Suppressor macrophage (primary cell): ENCODE data around the gene ABHD11.
"Not testable (repeated sequence)": the region's sequence is repeated elsewhere in the genome, so short reads cannot be mapped to it uniquely, and the experiment has no call there.

Experiments used
- DNase-seq, 4 experiments: peaks; one replicate each; pipeline ENCODE4 v3.0.0-alpha.2; 2020 to 2022

ABHD11 gene

GRCh38 chr7:73742753-73743641, 4.4 kb upstream of the ABHD11 start:
- no peak for DNase-seq

DNA sequence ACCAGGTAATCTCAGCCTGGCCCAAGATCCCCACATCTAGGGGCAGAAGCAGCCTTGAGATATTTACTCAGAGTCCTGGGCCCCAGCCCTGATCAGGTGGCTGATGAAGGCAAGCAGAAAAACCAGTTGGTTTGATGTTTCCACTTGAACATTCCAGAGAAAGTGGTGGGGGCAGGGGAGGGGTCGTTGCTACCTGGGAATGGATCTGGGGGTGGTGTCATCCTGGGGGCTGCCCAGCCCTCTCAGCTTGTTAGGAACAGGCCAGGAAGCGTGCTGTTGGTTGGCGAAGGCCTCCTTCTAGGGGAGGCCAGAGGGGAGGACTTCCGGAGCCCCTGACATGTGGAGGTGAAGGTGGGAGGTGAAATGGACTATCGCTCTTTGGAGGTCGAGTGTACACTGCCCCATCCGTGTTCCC, 3.7 kb upstream of the ABHD11 start:
- no peak for DNase-seq

DNA sequence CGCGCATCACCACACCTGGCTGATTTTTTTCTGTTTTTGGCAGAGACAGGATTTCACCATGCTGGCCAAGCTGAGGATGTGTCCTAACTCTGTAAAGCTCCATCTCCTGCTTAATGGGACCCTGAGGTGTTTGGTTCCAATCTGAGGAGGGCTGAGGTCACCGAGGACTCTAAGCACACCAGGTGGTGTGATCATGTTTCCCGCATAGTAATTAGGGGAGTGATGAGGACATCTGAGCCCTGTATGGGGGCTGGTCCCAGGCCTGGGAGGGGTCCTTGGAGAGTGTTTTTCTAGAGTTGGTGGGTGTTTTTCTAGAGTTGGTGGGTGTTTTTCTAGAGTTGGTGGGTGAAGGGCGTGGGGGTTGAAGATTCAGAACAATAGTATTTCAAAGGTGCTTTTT, 3.0 kb upstream of the ABHD11 start:
- no peak for DNase-seq

- DNase-seq = no peak
These were observed 2.2 kb upstream of the ABHD11 start for GRCh38 chr7:73740771-73741170.

DNA sequence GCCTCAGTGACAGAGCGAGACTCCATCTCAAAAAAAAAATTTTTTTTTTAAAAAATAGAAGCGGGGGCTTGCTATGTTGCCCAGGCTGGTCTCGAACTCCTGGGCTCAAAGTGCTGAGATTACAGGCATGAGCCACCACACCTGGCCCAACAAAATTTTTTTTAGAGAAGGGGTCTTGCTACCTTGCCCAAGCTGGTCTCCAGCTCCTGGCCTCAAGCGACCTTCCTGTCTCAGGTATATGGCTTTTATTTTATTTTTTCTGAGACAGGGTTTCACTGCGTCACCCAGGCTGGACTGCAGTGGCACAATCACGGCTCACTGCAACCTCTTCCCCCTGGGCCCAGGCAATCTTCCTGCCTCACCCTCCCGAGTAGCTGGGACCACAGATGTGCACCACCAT, 1.6 kb upstream of the ABHD11 start:
- DNase-seq = no peak

- no peak for DNase-seq
These were observed 775 bp upstream of the ABHD11 start for GRCh38 chr7:73739387-73739767.

DNA sequence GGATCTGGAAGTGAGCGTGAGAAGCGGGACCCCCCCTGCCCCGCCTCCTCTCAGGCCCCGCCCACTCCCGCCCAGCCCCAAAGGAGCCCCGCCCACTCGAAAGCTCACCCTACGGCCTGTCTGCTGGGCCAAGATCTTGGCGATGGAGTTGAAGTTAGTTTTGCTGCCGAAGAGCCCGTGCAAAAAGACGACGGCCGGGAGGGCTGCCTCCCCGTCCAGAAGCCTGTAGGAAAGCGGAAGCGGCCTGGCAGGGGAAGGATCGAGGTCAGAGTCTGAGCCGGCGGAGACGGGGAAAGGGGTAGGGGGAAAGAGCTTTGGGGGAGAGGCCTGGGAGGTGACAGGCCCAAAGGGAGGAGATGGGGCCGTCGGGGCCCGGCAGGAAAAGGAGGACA, 386 bp downstream of the ABHD11 start:
- peak; percentile 56 to 83 (median 70) for DNase-seq

DNA sequence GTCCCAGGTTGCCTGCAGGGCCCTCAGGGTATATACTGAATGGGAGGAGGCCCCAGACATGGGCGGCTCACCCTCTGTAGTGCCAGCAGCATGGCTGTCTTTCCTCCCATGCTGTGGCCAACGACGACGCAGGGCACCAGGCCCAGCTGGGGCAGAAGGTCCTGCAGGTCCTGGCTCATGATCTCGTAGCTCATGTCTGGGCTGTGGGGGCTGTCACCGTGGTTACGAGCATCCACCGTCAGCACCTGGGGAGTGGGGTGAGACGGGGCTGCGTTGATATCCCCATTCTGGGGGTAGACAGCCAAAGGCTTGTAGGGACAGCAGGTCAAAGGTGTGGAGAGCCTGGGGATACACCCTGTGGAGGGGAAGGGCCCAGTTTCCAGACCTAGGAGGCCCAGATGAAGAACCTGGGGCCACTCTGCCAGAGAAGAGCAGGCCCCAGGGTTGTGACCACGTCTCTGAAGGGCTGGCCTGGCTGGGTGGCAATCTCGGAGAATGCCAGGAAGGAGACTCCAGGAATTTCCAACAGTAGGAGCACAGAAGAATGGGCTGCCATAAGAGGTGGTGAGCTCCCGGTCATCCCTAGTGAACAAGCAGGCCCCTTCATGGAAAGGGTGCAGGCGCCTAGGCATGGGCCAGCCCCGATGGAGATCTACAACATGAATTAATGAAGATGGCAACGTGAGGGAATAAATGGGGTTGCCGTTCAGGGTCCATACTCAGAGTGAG, 947 bp downstream of the ABHD11 start:
- DNase-seq = no peak

- no peak for DNase-seq
These were observed 1.7 kb downstream of the ABHD11 start for GRCh38 chr7:73736885-73737284.

DNA sequence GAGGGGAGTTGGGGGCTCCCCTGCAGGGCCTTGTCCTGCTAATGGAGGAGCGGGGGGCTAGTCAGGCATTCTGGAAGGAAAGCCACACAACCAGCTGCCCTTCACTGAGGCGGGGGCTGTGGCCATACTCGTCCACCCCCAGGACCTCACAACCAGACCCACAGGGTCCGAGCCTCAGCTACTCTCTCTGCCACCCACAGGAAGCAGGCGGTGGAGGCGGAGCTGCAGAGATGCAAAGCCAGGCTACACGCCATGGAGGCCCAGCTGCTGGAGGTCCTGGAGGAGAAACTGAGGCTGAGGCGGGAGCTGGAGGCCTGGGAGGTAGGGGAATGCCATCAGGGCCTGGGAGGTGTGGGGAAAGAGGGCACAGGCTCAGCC, 3.1 kb downstream of the ABHD11 start:
- no peak for DNase-seq

DNA sequence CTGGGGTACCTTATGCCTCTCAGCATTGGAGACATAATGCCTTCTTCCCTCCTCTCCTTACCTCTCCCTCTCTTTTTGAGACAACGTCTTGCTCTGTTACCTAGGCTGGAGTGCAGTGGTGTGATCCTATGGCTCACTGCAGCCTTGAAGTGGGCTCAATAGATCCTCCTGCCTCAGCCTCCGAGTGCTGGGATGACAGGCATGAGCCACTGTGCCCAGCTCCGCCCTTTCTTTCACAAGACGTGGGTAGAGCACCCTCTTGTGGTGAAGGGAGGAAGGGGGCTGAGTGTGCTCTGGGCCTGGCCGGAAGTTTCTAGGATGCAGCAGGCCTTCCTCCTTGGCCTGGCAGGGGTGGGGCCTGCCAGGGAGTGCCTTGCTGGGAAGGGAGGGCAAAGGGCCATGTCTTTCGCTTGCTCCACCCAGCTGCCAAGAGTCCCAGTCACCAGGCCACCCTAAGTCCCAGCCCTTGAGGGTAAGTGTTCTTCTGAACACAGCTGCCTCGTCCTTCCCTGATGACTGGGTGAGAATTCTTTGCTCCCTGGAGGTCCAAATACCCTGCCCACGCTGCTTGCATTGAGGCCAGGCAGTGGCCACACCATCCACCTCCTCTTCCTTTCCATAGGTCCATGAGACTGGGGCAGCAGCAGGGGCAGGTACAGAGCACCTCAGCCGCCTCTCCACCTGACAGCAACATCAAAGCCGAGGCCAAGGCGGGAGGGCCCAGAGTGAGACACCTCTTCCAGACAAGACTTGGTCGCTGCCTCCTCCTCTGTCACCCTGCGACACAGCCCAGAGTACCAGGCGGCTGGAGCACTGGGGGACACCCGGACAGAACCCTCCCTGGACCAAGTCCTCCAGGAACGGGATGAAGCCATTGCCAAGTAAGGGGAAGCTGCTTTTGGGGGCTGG, 3.7 kb downstream of the ABHD11 start:
- DNase-seq = peak; percentile 85 to 96 (median 86)

GRCh38 chr7:73732397-73732796, 6.2 kb downstream of the ABHD11 start:
- DNase-seq = no peak

DNA sequence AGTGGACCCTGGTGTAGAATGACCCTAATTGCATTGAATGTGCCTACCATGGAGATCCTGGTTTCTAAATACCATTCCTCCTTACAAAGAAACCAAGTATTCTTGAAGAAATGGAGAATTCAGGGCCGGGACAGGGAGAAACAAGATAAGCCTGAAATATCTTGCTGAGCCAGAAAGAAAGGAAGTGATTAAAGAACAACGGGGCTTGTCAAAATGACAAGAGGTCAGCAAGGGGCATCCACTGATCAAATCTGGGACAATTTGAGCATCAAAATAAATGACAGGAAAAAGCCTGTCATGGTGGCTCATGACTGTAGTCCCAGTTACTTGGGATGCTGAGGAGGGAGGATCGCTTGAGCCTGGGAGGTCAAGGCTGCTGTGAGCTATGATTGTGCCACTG, 8.1 kb downstream of the ABHD11 start:
- DNase-seq = no peak

DNA sequence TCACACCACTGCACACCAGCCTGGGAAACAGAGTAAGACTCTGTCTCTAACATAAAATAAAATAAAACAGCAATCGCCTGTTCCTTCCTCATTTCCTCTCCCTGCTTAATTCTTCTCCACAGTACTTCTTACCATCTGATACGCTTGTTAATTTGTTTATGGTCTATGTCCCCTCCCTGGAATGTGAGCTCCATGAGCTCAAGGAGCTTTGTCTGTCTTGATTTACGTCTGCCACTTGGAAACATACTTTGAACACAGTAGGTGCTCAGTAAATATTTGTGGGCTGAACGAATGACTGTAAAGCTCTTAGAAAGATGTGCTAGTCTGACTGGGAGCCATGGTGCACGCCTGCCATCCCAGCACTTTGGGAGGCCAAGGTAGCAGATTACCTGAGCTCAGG, 10.1 kb downstream of the ABHD11 start:
- DNase-seq = no peak

DNA sequence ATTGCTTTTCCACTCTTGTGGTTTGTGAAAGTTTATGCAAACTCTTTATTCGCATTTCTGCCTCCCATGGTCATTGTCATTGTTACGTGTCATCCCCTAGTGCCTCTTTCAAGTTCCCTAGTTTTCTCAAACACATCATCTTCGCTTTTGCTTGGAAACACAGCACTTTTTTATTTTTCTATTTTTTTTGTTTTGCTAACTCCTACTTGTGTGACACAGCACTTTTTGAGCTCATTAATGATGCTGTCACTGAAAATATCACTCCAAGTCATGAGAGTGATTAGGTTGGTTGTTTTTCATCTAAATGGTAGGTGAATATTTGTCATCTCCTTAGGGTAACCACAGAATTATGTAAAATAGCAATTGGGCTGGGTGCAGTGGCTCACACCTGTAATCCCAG, 10.7 kb downstream of the ABHD11 start:
- DNase-seq = peak in 1 of 4 experiments; percentile 51

GRCh38 chr7:73726083-73726466, 12.5 kb downstream of the ABHD11 start:
- DNase-seq = no peak

DNA sequence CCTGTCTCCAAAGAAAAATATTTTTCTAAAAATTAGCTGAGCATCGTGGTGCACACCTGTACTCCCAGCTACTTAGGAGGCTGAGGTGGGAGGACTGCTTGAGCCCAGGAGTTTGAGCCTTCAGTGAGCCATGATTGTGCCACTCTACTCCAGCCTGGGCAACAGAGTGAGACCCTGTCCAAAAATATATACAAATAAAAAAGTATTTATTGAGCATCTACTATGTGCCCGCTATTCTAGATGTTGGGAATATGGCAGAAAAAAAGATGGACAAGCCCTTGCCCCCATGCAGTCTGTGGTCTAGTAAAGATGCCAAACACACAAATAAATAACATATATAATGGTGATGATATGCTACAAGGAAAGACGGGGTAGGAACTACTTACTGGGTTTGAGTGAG, 14.8 kb downstream of the ABHD11 start:
- no peak for DNase-seq

GRCh38 chr7:73722785-73723184, 15.8 kb downstream of the ABHD11 start:
- no peak for DNase-seq

GRCh38 chr7:73722182-73722581, 16.4 kb downstream of the ABHD11 start:
- DNase-seq = not testable (repeated sequence)

GRCh38 chr7:73721377-73721817, 17.2 kb downstream of the ABHD11 start:
- DNase-seq = no peak

DNA sequence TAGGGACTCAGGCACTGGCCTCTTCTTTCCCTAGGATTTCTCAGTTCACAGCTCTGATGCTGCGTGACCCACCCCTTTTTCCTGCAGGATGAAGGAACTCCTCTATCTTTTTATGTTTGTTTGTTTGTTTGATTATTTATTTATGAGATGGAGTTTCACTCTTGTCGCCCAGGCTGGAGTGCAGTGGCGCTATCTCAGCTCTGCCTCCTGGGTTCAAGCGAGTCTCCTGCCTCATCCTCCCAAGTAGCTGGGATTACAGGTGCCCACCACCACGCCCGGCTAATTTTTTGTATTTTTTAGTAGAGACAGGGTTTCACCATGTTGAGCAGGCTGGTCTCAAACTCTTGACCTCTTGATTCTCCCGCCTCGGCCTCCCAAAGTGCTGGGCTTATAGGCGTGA, 18.2 kb downstream of the ABHD11 start:
- DNase-seq = not testable (repeated sequence)

DNA sequence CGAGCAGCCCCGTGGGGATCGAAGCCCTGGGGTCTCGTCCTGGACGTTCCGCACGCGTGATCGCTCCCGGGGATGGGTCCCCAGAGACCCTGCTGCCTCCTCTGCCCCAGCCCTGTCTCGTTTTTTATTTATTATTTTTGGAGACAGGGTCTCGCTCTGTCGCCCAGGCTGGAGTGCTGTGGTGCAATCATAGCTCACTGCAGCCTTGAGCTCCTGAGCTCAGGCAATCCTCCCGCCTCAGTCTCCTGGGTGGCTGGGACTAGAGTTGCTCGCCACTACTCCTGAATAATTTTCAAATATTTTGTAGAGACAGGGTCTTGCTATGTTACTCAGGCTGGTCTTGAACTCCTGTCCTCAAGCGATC, 18.8 kb downstream of the ABHD11 start:
- DNase-seq = no peak
